HG03354 (cell line): Measurements from ENCODE around the gene SPNS2.

ENCODE experiments used
- ATAC-seq: cut with Tn5 transposase; IDR thresholded peaks from one replicate; pipeline ENCODE4 v1.9.1; 2021; ENCODE audit warnings: mild to moderate bottlenecking; ENCODE audit not compliant: unreplicated experiment, poor library complexity, severe bottlenecking

The SPNS2 gene

GRCh38 chr17:4534928-4535666, 36.4 kb downstream of the SPNS2 start:
- ATAC-seq: no peak

- no peak for ATAC-seq
Observed at GRCh38 chr17:4535667-4536258, 37.1 kb downstream of the SPNS2 start.

GRCh38 chr17:4536259-4536741, 37.6 kb downstream of the SPNS2 start:
- no peak for ATAC-seq

- ATAC-seq: no peak
Observed at GRCh38 chr17:4536742-4537411, 38.2 kb downstream of the SPNS2 start.

GRCh38 chr17:4537451-4538235, 39.0 kb downstream of the SPNS2 start:
- no peak for ATAC-seq

GRCh38 chr17:4538236-4539002, 39.7 kb downstream of the SPNS2 start:
- no peak for ATAC-seq

GRCh38 chr17:4539025-4539424, 40.3 kb downstream of the SPNS2 start:
- no peak for ATAC-seq

- ATAC-seq: no peak
Observed at GRCh38 chr17:4539576-4540223, 41.0 kb downstream of the SPNS2 start.

GRCh38 chr17:4540224-4540651, 41.6 kb downstream of the SPNS2 start:
- no peak for ATAC-seq

GRCh38 chr17:4540687-4541327, 42.1 kb downstream of the SPNS2 start:
- ATAC-seq: no peak

GRCh38 chr17:4541328-4542002, 42.8 kb downstream of the SPNS2 start:
- no peak for ATAC-seq

GRCh38 chr17:4542003-4542725, 43.5 kb downstream of the SPNS2 start:
- no peak for ATAC-seq

GRCh38 chr17:4542726-4543191, 44.1 kb downstream of the SPNS2 start:
- no peak for ATAC-seq

- ATAC-seq: no peak
Observed at GRCh38 chr17:4543557-4544026, 44.9 kb downstream of the SPNS2 start.

- no peak for ATAC-seq
Observed at GRCh38 chr17:4544135-4544950, 45.7 kb downstream of the SPNS2 start.

GRCh38 chr17:4544951-4545216, 46.2 kb downstream of the SPNS2 start:
- ATAC-seq: no peak
